T-helper 1 cell treated with Interleukin-12 subunit alpha and Interleukin-12 subunit beta and Interleukin-4 antibody, amounts not matched to agents 30 μg/mL and 1 μg/mL, for 36 hours (primary cell): Measurements from ENCODE around the gene ACVR1.
A peak's percentile ranks its signal among the peaks of the same experiment; 100 is the strongest.
"Not testable (repeated sequence)": the region's sequence is repeated elsewhere in the genome, so short reads cannot be mapped to it uniquely, and the experiment has no call there.

Experiments used
- H3K27ac Mint-ChIP-seq: one replicate; pipeline ENCODE4 v1.8.0; 2021; ENCODE audit warnings: mild to moderate bottlenecking, mixed read lengths
- H3K27me3 Mint-ChIP-seq: one replicate; pipeline ENCODE4 v1.8.0; 2021; ENCODE audit warnings: low read depth, mixed read lengths
- H3K36me3 Mint-ChIP-seq: one replicate; pipeline ENCODE4 v1.8.0; 2021; ENCODE audit warnings: low read depth, mixed read lengths
- H3K4me1 Mint-ChIP-seq: one replicate; pipeline ENCODE4 v1.8.0; 2021; ENCODE audit warnings: low read depth, mixed read lengths
- H3K4me3 Mint-ChIP-seq: one replicate; pipeline ENCODE4 v1.8.0; 2021; ENCODE audit warnings: mild to moderate bottlenecking, moderate library complexity, mixed read lengths
- H3K9me3 Mint-ChIP-seq: one replicate; pipeline ENCODE4 v1.8.0; 2021; ENCODE audit warnings: mixed read lengths

The ACVR1 gene

GRCh38 chr2:157900684-157901083, 24.6 kb upstream of the ACVR1 start:
- Mint-ChIP-seq H3K27me3 (no peaks in the 10 kb centered on the region), H3K27ac (peak overlapping the region; percentile 98), H3K36me3 (peaks cover 2% of the 10 kb centered on the region), H3K9me3 (no peaks in the 10 kb centered on the region), H3K4me1 (peaks cover 58% of the 10 kb centered on the region), H3K4me3 (peak overlapping the region; percentile 85)

- H3K4me3 Mint-ChIP-seq = peak overlapping the region; percentile 85
- H3K27me3 Mint-ChIP-seq = no peaks in the 10 kb centered on the region
- peaks cover 2% of the 10 kb centered on the region for H3K36me3 Mint-ChIP-seq
- peak overlapping the region; percentile 98 for H3K27ac Mint-ChIP-seq
- peaks cover 62% of the 10 kb centered on the region for H3K4me1 Mint-ChIP-seq
- no peaks in the 10 kb centered on the region for H3K9me3 Mint-ChIP-seq
Observed at GRCh38 chr2:157900203-157900602, 24.1 kb upstream of the ACVR1 start.

- H3K36me3 Mint-ChIP-seq = peaks cover 2% of the 10 kb centered on the region
- H3K4me3 Mint-ChIP-seq = peak overlapping the region; percentile 85
- no peaks in the 10 kb centered on the region for H3K27me3 Mint-ChIP-seq
- peaks cover 65% of the 10 kb centered on the region for H3K4me1 Mint-ChIP-seq
- H3K27ac Mint-ChIP-seq = peak overlapping the region; percentile 98
- no peaks in the 10 kb centered on the region for H3K9me3 Mint-ChIP-seq
Observed at GRCh38 chr2:157899125-157899839, 23.2 kb upstream of the ACVR1 start.

- Mint-ChIP-seq H3K27me3 (no peaks in the 10 kb centered on the region), H3K27ac (peak overlapping the region; percentile 98), H3K9me3 (no peaks in the 10 kb centered on the region), H3K4me3 (peak overlapping the region; percentile 85), H3K36me3 (peaks cover 2% of the 10 kb centered on the region), H3K4me1 (peaks cover 69% of the 10 kb centered on the region)
Observed at GRCh38 chr2:157898591-157898996, 22.5 kb upstream of the ACVR1 start.

- Mint-ChIP-seq H3K4me3 (peak overlapping the region; percentile 85), H3K27me3 (no peaks in the 10 kb centered on the region), H3K4me1 (peaks cover 73% of the 10 kb centered on the region), H3K9me3 (no peaks in the 10 kb centered on the region), H3K36me3 (peaks cover 2% of the 10 kb centered on the region), H3K27ac (peak overlapping the region; percentile 98)
Observed at GRCh38 chr2:157897106-157897971, 21.2 kb upstream of the ACVR1 start.

- H3K27ac Mint-ChIP-seq = peak overlapping the region; percentile 47
- H3K36me3 Mint-ChIP-seq = peaks cover 14% of the 10 kb centered on the region
- H3K4me1 Mint-ChIP-seq = peaks cover 77% of the 10 kb centered on the region
- no peaks in the 10 kb centered on the region for H3K9me3 Mint-ChIP-seq
- H3K27me3 Mint-ChIP-seq = no peaks in the 10 kb centered on the region
- H3K4me3 Mint-ChIP-seq = no peak overlapping the region
Observed at GRCh38 chr2:157895531-157895930, 19.4 kb upstream of the ACVR1 start.

- H3K27me3 Mint-ChIP-seq = no peaks in the 10 kb centered on the region
- H3K4me1 Mint-ChIP-seq = peaks cover 73% of the 10 kb centered on the region
- H3K9me3 Mint-ChIP-seq = peaks cover 1% of the 10 kb centered on the region
- no peak overlapping the region for H3K4me3 Mint-ChIP-seq
- no peak overlapping the region for H3K27ac Mint-ChIP-seq
- H3K36me3 Mint-ChIP-seq = peaks cover 14% of the 10 kb centered on the region
Observed at GRCh38 chr2:157894694-157895435, 18.7 kb upstream of the ACVR1 start.

GRCh38 chr2:157893611-157894010, 17.5 kb upstream of the ACVR1 start:
- peaks cover 7% of the 10 kb centered on the region for H3K9me3 Mint-ChIP-seq

GRCh38 chr2:157891643-157892041, 15.5 kb upstream of the ACVR1 start:
- H3K4me1 Mint-ChIP-seq = peaks cover 53% of the 10 kb centered on the region
- H3K27me3 Mint-ChIP-seq = no peaks in the 10 kb centered on the region
- peaks cover 20% of the 10 kb centered on the region for H3K36me3 Mint-ChIP-seq
- peak overlapping the region; percentile 64 for H3K4me3 Mint-ChIP-seq
- peaks cover 11% of the 10 kb centered on the region for H3K9me3 Mint-ChIP-seq
- peak overlapping the region; percentile 62 for H3K27ac Mint-ChIP-seq

More at GRCh38 chr2:157893611-157894010, 17.5 kb upstream of the ACVR1 start:
- Mint-ChIP-seq H3K27ac (no peak overlapping the region), H3K27me3 (no peaks in the 10 kb centered on the region), H3K4me3 (no peak overlapping the region), H3K36me3 (peaks cover 17% of the 10 kb centered on the region), H3K4me1 (peaks cover 63% of the 10 kb centered on the region)

GRCh38 chr2:157890969-157891642, 15.0 kb upstream of the ACVR1 start:
- peak overlapping the region; percentile 62 for H3K27ac Mint-ChIP-seq

GRCh38 chr2:157887946-157888345, 11.8 kb upstream of the ACVR1 start:
- H3K27me3 Mint-ChIP-seq = no peaks in the 10 kb centered on the region
- H3K36me3 Mint-ChIP-seq = peaks cover 20% of the 10 kb centered on the region
- H3K4me1 Mint-ChIP-seq = peaks cover 31% of the 10 kb centered on the region
- no peak overlapping the region for H3K27ac Mint-ChIP-seq
- no peak overlapping the region for H3K4me3 Mint-ChIP-seq
- peaks cover 11% of the 10 kb centered on the region for H3K9me3 Mint-ChIP-seq

More at GRCh38 chr2:157890969-157891642, 15.0 kb upstream of the ACVR1 start:
- peaks cover 48% of the 10 kb centered on the region for H3K4me1 Mint-ChIP-seq
- H3K36me3 Mint-ChIP-seq = peaks cover 20% of the 10 kb centered on the region
- H3K27me3 Mint-ChIP-seq = no peaks in the 10 kb centered on the region
- peak overlapping the region; percentile 73 for H3K4me3 Mint-ChIP-seq
- peaks cover 11% of the 10 kb centered on the region for H3K9me3 Mint-ChIP-seq

GRCh38 chr2:157884533-157884932, 8.4 kb upstream of the ACVR1 start:
- H3K36me3 Mint-ChIP-seq, H3K27me3 Mint-ChIP-seq, H3K4me3 Mint-ChIP-seq: not testable (repeated sequence)

GRCh38 chr2:157880927-157881326, 4.8 kb upstream of the ACVR1 start:
- peaks cover 4% of the 10 kb centered on the region for H3K36me3 Mint-ChIP-seq
- no peaks in the 10 kb centered on the region for H3K27me3 Mint-ChIP-seq
- H3K27ac Mint-ChIP-seq = no peak overlapping the region
- H3K9me3 Mint-ChIP-seq = no peaks in the 10 kb centered on the region
- H3K4me3 Mint-ChIP-seq = no peak overlapping the region
- H3K4me1 Mint-ChIP-seq = peaks cover 22% of the 10 kb centered on the region

More at GRCh38 chr2:157884533-157884932, 8.4 kb upstream of the ACVR1 start:
- not testable (repeated sequence) for H3K4me1 Mint-ChIP-seq, H3K9me3 Mint-ChIP-seq, H3K27ac Mint-ChIP-seq
